ENCODE results near the gene LRRC4.

DNA sequence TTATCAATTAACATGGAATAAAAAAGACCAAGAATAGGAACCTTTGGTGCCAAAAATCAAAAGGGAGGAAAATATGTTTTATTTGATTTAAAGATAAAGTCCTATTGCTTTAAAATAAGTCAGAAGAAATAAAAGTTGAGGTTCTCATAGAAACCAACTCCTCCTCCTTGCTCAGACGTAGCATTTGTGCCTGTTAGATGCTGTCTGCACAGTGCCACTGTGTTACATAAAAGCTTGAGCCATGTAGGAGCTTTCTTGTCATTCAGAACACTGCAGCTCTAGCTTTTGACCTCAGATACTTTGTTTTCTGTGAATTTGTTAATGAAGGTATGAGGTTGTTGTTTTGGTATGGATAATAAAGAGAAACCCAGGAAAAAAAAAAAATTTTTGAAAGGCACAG, 50.3 kb downstream of the LRRC4 start:
- TF ChIP-seq, protein P1, sequence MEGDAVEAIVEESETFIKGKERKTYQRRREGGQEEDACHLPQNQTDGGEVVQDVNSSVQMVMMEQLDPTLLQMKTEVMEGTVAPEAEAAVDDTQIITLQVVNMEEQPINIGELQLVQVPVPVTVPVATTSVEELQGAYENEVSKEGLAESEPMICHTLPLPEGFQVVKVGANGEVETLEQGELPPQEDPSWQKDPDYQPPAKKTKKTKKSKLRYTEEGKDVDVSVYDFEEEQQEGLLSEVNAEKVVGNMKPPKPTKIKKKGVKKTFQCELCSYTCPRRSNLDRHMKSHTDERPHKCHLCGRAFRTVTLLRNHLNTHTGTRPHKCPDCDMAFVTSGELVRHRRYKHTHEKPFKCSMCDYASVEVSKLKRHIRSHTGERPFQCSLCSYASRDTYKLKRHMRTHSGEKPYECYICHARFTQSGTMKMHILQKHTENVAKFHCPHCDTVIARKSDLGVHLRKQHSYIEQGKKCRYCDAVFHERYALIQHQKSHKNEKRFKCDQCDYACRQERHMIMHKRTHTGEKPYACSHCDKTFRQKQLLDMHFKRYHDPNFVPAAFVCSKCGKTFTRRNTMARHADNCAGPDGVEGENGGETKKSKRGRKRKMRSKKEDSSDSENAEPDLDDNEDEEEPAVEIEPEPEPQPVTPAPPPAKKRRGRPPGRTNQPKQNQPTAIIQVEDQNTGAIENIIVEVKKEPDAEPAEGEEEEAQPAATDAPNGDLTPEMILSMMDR (tag by site-specific recombination; IDR thresholded peaks at IDR 0.05): no peak
- TF ChIP-seq ZNF274 (IDR thresholded peaks at IDR 0.05; ENCODE audit: low read length) (no peak), ZNF274 (tag by site-specific recombination; IDR thresholded peaks at IDR 0.05; ENCODE audit: borderline replicate concordance) (no peak), ZNF792 (tag by site-specific recombination; IDR thresholded peaks at IDR 0.05) (no peak), SP2 (tag by site-specific recombination; IDR thresholded peaks at IDR 0.05) (no peak), ZBTB17 (tag by site-specific recombination; IDR thresholded peaks at IDR 0.05) (no peak)

Measured in HEK293 (cell line).